IMR-90 (cell line): Measurements from ENCODE around the gene LSM7. TPM values are rescaled to one million over a fixed set of nuclear protein-coding genes. Genes with fewer than 3 reads are reported as not detected.

Experiments used
- ATAC-seq: fragments of 200-7000 bp; cut with Tn5 transposase; 2 replicates; pipeline ENCODE4 v1.9.1; 2020; ENCODE audit warnings: low read depth, mild to moderate bottlenecking, moderate library complexity
- BruUV-seq: library from RNA; stranded (reverse); fragments of 400-500 nt; replicated peaks from 2 replicates; lab custom pipeline; 2021; lab: Mats Ljungman, UMichigan
- CTCF ChIA-PET: fragments of 300-600 bp; formaldehyde crosslinking; extraction: SDS; loops from one replicate; lab custom pipeline; 2021; ENCODE audit warnings: antibody characterized with exemption; lab: Yijun Ruan, JAX
- POLR2A ChIA-PET: fragments of 300-600 bp; sonication (Branson Sonifier 250); formaldehyde crosslinking; loops from one replicate; lab custom pipeline; 2022; ENCODE audit warnings: antibody characterized with exemption; ENCODE audit not compliant: unreplicated experiment; lab: Charles Lee
- DNase-seq: peaks from one replicate; pipeline ENCODE4 v3.0.0; 2013
- H2AFZ ChIP-seq: replicated peaks from 2 replicates; pipeline ENCODE3; 2013; ENCODE audit warnings: low read length, mild to moderate bottlenecking; ENCODE audit not compliant: poor library complexity
- H2AK5ac ChIP-seq: 2 replicates; pipeline ENCODE4 v1.6.1; 2013; ENCODE audit warnings: low read depth, low read length, inconsistent platforms
- H2AK9ac ChIP-seq: replicated peaks from 2 replicates; pipeline ENCODE3; 2013; ENCODE audit warnings: mild to moderate bottlenecking, low read depth, low read length, moderate library complexity; ENCODE audit not compliant: poor library complexity
- H2BK120ac ChIP-seq: 2 replicates; pipeline ENCODE4 v1.6.1; 2013; ENCODE audit warnings: low read depth, low read length, inconsistent platforms
- H2BK15ac ChIP-seq: 3 replicates; pipeline ENCODE4 v1.6.1; 2013; ENCODE audit warnings: low read depth, low read length, inconsistent platforms
- H2BK20ac ChIP-seq: 2 replicates; pipeline ENCODE4 v1.6.1; 2013; ENCODE audit warnings: low read depth, mild to moderate bottlenecking, inconsistent platforms, low read length, moderate library complexity
- H2BK5ac ChIP-seq: 2 replicates; pipeline ENCODE4 v1.6.1; 2013; ENCODE audit warnings: mild to moderate bottlenecking, low read depth, low read length, inconsistent platforms; ENCODE audit not compliant: poor library complexity, severe bottlenecking
- H3K14ac ChIP-seq: replicated peaks from 2 replicates; pipeline ENCODE4 v1.6.1; 2013; ENCODE audit warnings: low read depth, low read length, inconsistent platforms
- H3K18ac ChIP-seq: 2 replicates; pipeline ENCODE4 v1.6.1; 2013; ENCODE audit warnings: low read depth, low read length, control low read depth
- H3K23ac ChIP-seq: 2 replicates; pipeline ENCODE4 v1.6.1; 2013; ENCODE audit warnings: low read depth, low read length, inconsistent platforms
- H3K27ac ChIP-seq: 2 replicates; pipeline ENCODE4 v1.5.1; 2013; ENCODE audit warnings: mild to moderate bottlenecking, control low read depth, low read length; ENCODE audit not compliant: insufficient read depth
- H3K27me3 ChIP-seq: 2 replicates; pipeline ENCODE4 v1.6.1; 2013; ENCODE audit warnings: low read length; ENCODE audit not compliant: control insufficient read depth, insufficient read depth
- H3K36me3 ChIP-seq: 2 replicates; pipeline ENCODE4 v1.6.1; 2013; ENCODE audit warnings: low read length, mixed read lengths; ENCODE audit not compliant: control insufficient read depth, insufficient read depth
- H3K4ac ChIP-seq: 2 replicates; pipeline ENCODE4 v1.6.1; 2013; ENCODE audit warnings: low read depth, low read length, inconsistent platforms
- H3K4me1 ChIP-seq: 2 replicates; pipeline ENCODE4 v1.6.1; 2013; ENCODE audit warnings: low read length, mixed read lengths; ENCODE audit not compliant: control insufficient read depth, insufficient read depth
- H3K4me2 ChIP-seq: 2 replicates; pipeline ENCODE4 v1.6.1; 2013; ENCODE audit warnings: low read depth, mild to moderate bottlenecking, control low read depth, low read length, moderate library complexity
- H3K4me3 ChIP-seq: 2 replicates; pipeline ENCODE4 v1.5.1; 2013; ENCODE audit warnings: low read depth, mild to moderate bottlenecking, control low read depth, low read length, moderate library complexity; ENCODE audit not compliant: insufficient read depth
- H3K56ac ChIP-seq: 2 replicates; pipeline ENCODE4 v1.6.1; 2013; ENCODE audit warnings: low read length, inconsistent platforms; ENCODE audit not compliant: insufficient read depth; ENCODE audit errors: extremely low read depth
- H3K79me1 ChIP-seq, 2 experiments: 2 replicates each; pipeline ENCODE4 v1.6.1; 2013; ENCODE audit warnings: low read length in 2 of 2, inconsistent platforms in 1 of 2, low read depth in 1 of 2
- H3K9ac ChIP-seq: 2 replicates; pipeline ENCODE4 v1.6.1; 2013; ENCODE audit warnings: low read depth, low read length, control low read depth
- H3K9me1 ChIP-seq: 2 replicates; pipeline ENCODE4 v1.6.1; 2013; ENCODE audit warnings: low read length, inconsistent platforms; ENCODE audit not compliant: insufficient read depth
- H3K9me3 ChIP-seq: 2 replicates; pipeline ENCODE4 v1.6.1; 2013; ENCODE audit warnings: low read length; ENCODE audit not compliant: control insufficient read depth, insufficient read depth
- H4K20me1 ChIP-seq: 2 replicates; pipeline ENCODE4 v1.6.1; 2013; ENCODE audit warnings: low read length, inconsistent platforms; ENCODE audit not compliant: insufficient read depth
- H4K5ac ChIP-seq: 2 replicates; pipeline ENCODE4 v1.6.1; 2013; ENCODE audit warnings: mild to moderate bottlenecking, low read depth, low read length, control low read depth
- H4K8ac ChIP-seq, 2 experiments: 2 replicates each; pipeline ENCODE4 v1.6.1; 2013; ENCODE audit warnings: low read depth in 2 of 2, low read length in 2 of 2, control low read depth in 1 of 2, inconsistent platforms in 1 of 2
- H4K91ac ChIP-seq: 2 replicates; pipeline ENCODE4 v1.6.1; 2013; ENCODE audit warnings: low read depth, low read length, inconsistent platforms; ENCODE audit not compliant: insufficient read depth
- BHLHE40 ChIP-seq: fragments of 150-350 bp; IDR thresholded peaks from 2 replicates; pipeline ENCODE4 v1.6.1; 2016; ENCODE audit warnings: mild to moderate bottlenecking, low read depth, low read length
- CHD1 ChIP-seq: IDR thresholded peaks from 2 replicates; pipeline ENCODE4 v1.6.1; 2012; ENCODE audit warnings: low read depth, low read length, improper control_type of control experiment
- CTCF ChIP-seq: conservative IDR thresholded peaks from 2 replicates; pipeline ENCODE4 v1.5.1; 2012; ENCODE audit warnings: mild to moderate bottlenecking, low read depth, low read length, improper control_type of control experiment
- MAFK ChIP-seq: IDR thresholded peaks from 2 replicates; pipeline ENCODE4 v1.6.1; 2012; ENCODE audit warnings: low read depth, low read length, improper control_type of control experiment
- MAZ ChIP-seq: IDR thresholded peaks from 2 replicates; pipeline ENCODE4 v1.6.1; 2012; ENCODE audit warnings: low read depth, mild to moderate bottlenecking, low read length, improper control_type of control experiment, moderate library complexity, borderline replicate concordance
- MXI1 ChIP-seq: IDR thresholded peaks from 2 replicates; pipeline ENCODE4 v1.6.1; 2012; ENCODE audit warnings: low read depth, mild to moderate bottlenecking, low read length, moderate library complexity, borderline replicate concordance
- NFE2L2 ChIP-seq: fragments of 150-350 bp; IDR thresholded peaks from 2 replicates; pipeline ENCODE4 v1.6.1; 2016; ENCODE audit warnings: low read depth, mild to moderate bottlenecking, low read length
- POLR2A ChIP-seq: IDR thresholded peaks from 2 replicates; pipeline ENCODE4 v1.6.1; 2012; ENCODE audit warnings: mild to moderate bottlenecking, low read depth, low read length
- RAD21 ChIP-seq: IDR thresholded peaks from 2 replicates; pipeline ENCODE4 v1.6.1; 2012; ENCODE audit warnings: low read length, improper control_type of control experiment
- RCOR1 ChIP-seq: IDR thresholded peaks from 2 replicates; pipeline ENCODE4 v1.6.1; 2012; ENCODE audit warnings: mild to moderate bottlenecking, low read length, improper control_type of control experiment; ENCODE audit not compliant: insufficient replicate concordance
- RFX5 ChIP-seq: IDR thresholded peaks from 2 replicates; pipeline ENCODE4 v1.8.0; 2012; ENCODE audit warnings: low read depth, mild to moderate bottlenecking, low read length, moderate library complexity
- SMC3 ChIP-seq: fragments of 150-350 bp; IDR thresholded peaks from 2 replicates; pipeline ENCODE4 v1.6.1; 2016; ENCODE audit warnings: low read depth, mild to moderate bottlenecking, antibody characterized with exemption, low read length, moderate library complexity
- USF2 ChIP-seq: fragments of 150-350 bp; IDR thresholded peaks from 2 replicates; pipeline ENCODE4 v1.6.1; 2017; ENCODE audit warnings: mild to moderate bottlenecking, antibody characterized with exemption, low read length, low read depth
- WGBS, 2 experiments: methylation state at CpG; one replicate each; pipeline versions ENCODE4 v1.1.5 to v1.1.7; 2013; ENCODE audit warnings: missing lambda C conversion rate in 2 of 2; ENCODE audit not compliant: insufficient read length in 1 of 2; ENCODE audit errors: extremely low coverage in 2 of 2; 5-methylcytosine and 5-hydroxymethylcytosine counted together
- dilution Hi-C: fragments of 300-500 bp; cut with HindIII; formaldehyde crosslinking; loops from one replicate; pipeline ENCODE4 v1.14.3; 2018; ENCODE audit warnings: low sequenced_read_pairs; ENCODE audit not compliant: unreplicated experiment
- in situ Hi-C: fragments of 300-500 bp; cut with MboI; formaldehyde crosslinking; loops from 3 replicates; pipeline ENCODE4 v1.14.3; 2019; ENCODE audit warnings: low sequenced_read_pairs, inconsistent platforms, mixed read lengths
- intact Hi-C: fragments of 100-400 bp; cut with micrococcal nuclease; formaldehyde crosslinking; loops from 2 replicates; pipeline ENCODE4 v1.10.0; 2022
- polyA plus RNA-seq, 3 experiments: library from polyadenylated mRNA; depleted of rRNA; stranded (reverse); fragments of >200 nt; gene quantifications; 2 replicates each; pipeline ENCODE4 v1.2.3, GENCODE V29; 2012; ENCODE audit warnings: low replicate concordance in 1 of 3
- total RNA-seq: library from RNA; depleted of rRNA; stranded (reverse); fragments of >200 nt; gene quantifications from 2 replicates; pipeline ENCODE4 v1.2.3, GENCODE V29; 2012

The LSM7 gene
- total and polyA plus RNA-seq, 2 of the 4 experiments (the other 2 are of a cell fraction): 145 to 708 TPM

GRCh38 chr19:2333807-2334211 lies 5.4 kb upstream of the LSM7 start:
- no peaks in the 10 kb centered on the region for H3K9me3 ChIP-seq
- no peak overlapping the region for H2AK9ac ChIP-seq
- H3K4me2 ChIP-seq: no peak overlapping the region
- no peak overlapping the region for H4K8ac ChIP-seq
- H4K91ac ChIP-seq: no peak overlapping the region
- no peak overlapping the region for H2AK5ac ChIP-seq
- H3K27me3 ChIP-seq: no peaks in the 10 kb centered on the region
- H3K14ac ChIP-seq: no peak overlapping the region
- H3K4me1 ChIP-seq: peaks cover 3% of the 10 kb centered on the region
- H3K27ac ChIP-seq: no peak overlapping the region
- no peak overlapping the region for H3K23ac ChIP-seq
- H3K4me3 ChIP-seq: no peak overlapping the region
- H4K5ac ChIP-seq: no peak overlapping the region
- intact Hi-C loops (no loop called here), dilution Hi-C loops (no loop called here), in situ Hi-C loops (no loop called here)
- H2BK15ac ChIP-seq: no peak overlapping the region
- ATAC-seq (no peak), DNase-seq (no peak)
- ChIA-PET POLR2A (no interaction called here), CTCF (no interaction called here)
- BruUV-seq: no TSS peak
- H3K4ac ChIP-seq: no peak overlapping the region
- no peak overlapping the region for H2BK5ac ChIP-seq
- peaks cover 37 to 70% of the 10 kb centered on the region in 2 experiments for H3K79me1 ChIP-seq
- TF ChIP-seq POLR2A (no peak), USF2 (no peak), MAZ (no peak), BHLHE40 (no peak), MAFK (no peak), NFE2L2 (no peak), MXI1 (no peak), RFX5 (no peak), SMC3 (no peak), CHD1 (no peak), RCOR1 (no peak), RAD21 (no peak), CTCF (no peak)
- peaks cover 41% of the 10 kb centered on the region for H4K20me1 ChIP-seq
- H3K9ac ChIP-seq: no peak overlapping the region
- H2BK120ac ChIP-seq: no peak overlapping the region
- H2AFZ ChIP-seq: no peak overlapping the region
- H3K36me3 ChIP-seq: no peaks in the 10 kb centered on the region; the same call in 1 of the 2 replicates
- WGBS, 2 experiments: 92% methylated on average over 2 of the region's 11 CpGs; no CpG with 5 or more reads in 1 of the 2 experiments
- H2BK20ac ChIP-seq: no peak overlapping the region
- no peak overlapping the region for H3K56ac ChIP-seq
- H3K18ac ChIP-seq: no peak overlapping the region
- H3K9me1 ChIP-seq: peaks cover 13% of the 10 kb centered on the region
